Suprapubic skin (tissue), 4 donors: ENCODE data around the gene SS18L1. TPM values are rescaled to one million over a fixed set of nuclear protein-coding genes. Genes with fewer than 3 reads are reported as not detected.
A peak's percentile ranks its signal among the peaks of the same experiment; 100 is the strongest.

Experiments
- DNase-seq, 2 donors: peaks; one replicate each; pipeline ENCODE4 v3.0.0-alpha.2; 2019; ENCODE audit warnings: low spot score in 2 of 2
- H3K27ac ChIP-seq: fragments of 200-600 bp; sonication (generic); one replicate; pipeline ENCODE4 v1.5.1; 2019
- H3K27me3 ChIP-seq: fragments of 200-600 bp; sonication (generic); one replicate; pipeline ENCODE4 v1.5.1; 2019
- H3K36me3 ChIP-seq: fragments of 200-600 bp; sonication (generic); one replicate; pipeline ENCODE4 v1.5.1; 2019
- H3K4me1 ChIP-seq: fragments of 200-600 bp; sonication (generic); one replicate; pipeline ENCODE4 v1.5.1; 2019
- H3K4me3 ChIP-seq: fragments of 200-600 bp; sonication (generic); one replicate; pipeline ENCODE4 v1.5.1; 2019; ENCODE audit warnings: mild to moderate bottlenecking
- H3K9me3 ChIP-seq: fragments of 200-600 bp; sonication (generic); one replicate; pipeline ENCODE4 v1.5.1; 2019
- CTCF ChIP-seq, 2 donors: fragments of 200-600 bp in 1 of 2; fragments of 450-650 bp in 1 of 2; sonication (generic) in 1 of 2; IDR thresholded peaks; one replicate each; pipeline ENCODE4 v1.5.1; 2016 to 2019; ENCODE audit warnings: antibody characterized with exemption in 2 of 2, mild to moderate bottlenecking in 1 of 2, moderate library complexity in 1 of 2
- EP300 ChIP-seq: sonication (generic); formaldehyde crosslinking; IDR thresholded peaks from one replicate; pipeline ENCODE4 v1.6.1; 2017; ENCODE audit warnings: antibody characterized with exemption
- POLR2A ChIP-seq, 2 donors: fragments of 450-650 bp; IDR thresholded peaks; one replicate each; pipeline ENCODE4 v1.6.1; 2017; ENCODE audit warnings: antibody characterized with exemption in 2 of 2, mild to moderate bottlenecking in 2 of 2, moderate library complexity in 2 of 2
- POLR2AphosphoS5 ChIP-seq, 3 donors: sonication (generic); formaldehyde crosslinking; IDR thresholded peaks; one replicate each; pipeline ENCODE4 v1.6.1; 2017; ENCODE audit warnings: antibody characterized with exemption in 3 of 3
- WGBS: methylation state at CpG from one replicate; pipeline ENCODE4 v1.1.5; 2018; 5-methylcytosine and 5-hydroxymethylcytosine counted together
- total RNA-seq, 4 donors: library from RNA; depleted of rRNA; stranded (reverse); fragments of >200 nt; gene quantifications; one replicate each; pipeline ENCODE4 v1.1.0, GENCODE V29; 2016

Gene SS18L1
- total RNA-seq, 4 donors from 2014 or later, result 23.3 to 81.1 (median 26.9) TPM

- Histone ChIP-seq H3K4me3 (peak overlapping the region; percentile 82), H3K36me3 (peaks cover 16% of the 10 kb centered on the region), H3K27ac (peak overlapping the region; percentile 91), H3K4me1 (peaks cover 18% of the 10 kb centered on the region), H3K27me3 (peaks cover 27% of the 10 kb centered on the region), H3K9me3 (no peaks in the 10 kb centered on the region)
- TF ChIP-seq CTCF (IDR thresholded peaks at IDR 0.05) (no peak), POLR2A (IDR thresholded peaks at IDR 0.05) (peak in 1 of 2 donors; percentile 51)
- peak in 1 of 2 donors; percentile 75 for DNase-seq
- 25% methylated on average over 28 of the region's 45 CpGs for WGBS
Measured at GRCh38 chr20:62120990-62121775, 22.4 kb upstream of the SS18L1 start.

- Histone ChIP-seq H3K4me1 (peaks cover 18% of the 10 kb centered on the region), H3K27ac (peak within 1 kb of the TSS; percentile 91), H3K4me3 (peak within 1 kb of the TSS; percentile 82), H3K36me3 (peaks cover 23% of the 10 kb centered on the region), H3K9me3 (no peaks in the 10 kb centered on the region), H3K27me3 (peaks cover 21% of the 10 kb centered on the region)
- TF ChIP-seq EP300 (no peak), POLR2A (IDR thresholded peaks at IDR 0.05) (peak in 1 of 2 donors; percentile 41)
- DNase-seq, result peak; percentile 95 to 96
- 0% methylated on average over 19 of the region's 124 CpGs for WGBS
Measured at GRCh38 chr20:62121776-62122653, 21.6 kb upstream of the SS18L1 start, which contains the start of gene LSM14B. LSM14B (plus strand) TSS chr20:62122475; CDS start chr20:62122667, 192 bp downstream.

GRCh38 chr20:62122654-62123449 lies 20.7 kb upstream of the SS18L1 start:
- peaks cover 13% of the 10 kb centered on the region for H3K27me3 ChIP-seq
- H3K4me1 ChIP-seq, result peaks cover 18% of the 10 kb centered on the region
- peaks cover 31% of the 10 kb centered on the region for H3K36me3 ChIP-seq
- H3K27ac ChIP-seq, result peak overlapping the region; percentile 91
- WGBS, result 0% methylated on average over 11 of the region's 77 CpGs
- peak overlapping the region; percentile 82 for H3K4me3 ChIP-seq
- DNase-seq, result peak in 1 of 2 donors; percentile 75
- no peaks in the 10 kb centered on the region for H3K9me3 ChIP-seq
- TF ChIP-seq CTCF (IDR thresholded peaks at IDR 0.05), result no peak
- TF ChIP-seq EP300, result no peak
- no peak for TF ChIP-seq POLR2A (IDR thresholded peaks at IDR 0.05)
- no peak for TF ChIP-seq POLR2AphosphoS5 (IDR thresholded peaks at IDR 0.05)

- WGBS, result 18% methylated on average over 14 of the region's 19 CpGs
- no peaks in the 10 kb centered on the region for H3K9me3 ChIP-seq
- H3K27me3 ChIP-seq, result peaks cover 8% of the 10 kb centered on the region
- H3K36me3 ChIP-seq, result peaks cover 39% of the 10 kb centered on the region
- peak overlapping the region; percentile 82 for H3K4me3 ChIP-seq
- peak overlapping the region; percentile 91 for H3K27ac ChIP-seq
- peaks cover 18% of the 10 kb centered on the region for H3K4me1 ChIP-seq
- peak in 1 of 2 donors; percentile 58 for DNase-seq
- TF ChIP-seq EP300 (no peak), POLR2A (IDR thresholded peaks at IDR 0.05) (no peak), CTCF (IDR thresholded peaks at IDR 0.05) (no peak), POLR2AphosphoS5 (IDR thresholded peaks at IDR 0.05) (no peak)
Measured at GRCh38 chr20:62123450-62124118, 20.0 kb upstream of the SS18L1 start.

- TF ChIP-seq POLR2A (IDR thresholded peaks at IDR 0.05), result no peak
- TF ChIP-seq CTCF (IDR thresholded peaks at IDR 0.05), result no peak
- no peak for TF ChIP-seq EP300
- no peak for TF ChIP-seq POLR2AphosphoS5 (IDR thresholded peaks at IDR 0.05)
- peaks cover 18% of the 10 kb centered on the region for H3K4me1 ChIP-seq
- no peak overlapping the region for H3K4me3 ChIP-seq
- no peaks in the 10 kb centered on the region for H3K9me3 ChIP-seq
- no peak for DNase-seq
- peaks cover 64% of the 10 kb centered on the region for H3K36me3 ChIP-seq
- WGBS, result 89% methylated on average over 20 of the region's 20 CpGs
- no peaks in the 10 kb centered on the region for H3K27me3 ChIP-seq
- no peak overlapping the region for H3K27ac ChIP-seq
Measured at GRCh38 chr20:62126141-62126540, 17.4 kb upstream of the SS18L1 start.
